SU-DHL-6 (cell line): ENCODE data around the gene PLCB1.

Experiments
- CTCF ChIP-seq: fragments of 200-600 bp; sonication (generic); IDR thresholded peaks from one replicate; pipeline ENCODE4 v1.5.1; 2017; ENCODE audit warnings: antibody characterized with exemption, mild to moderate bottlenecking, low read length, moderate library complexity; ENCODE audit not compliant: insufficient read depth, poor library complexity, severe bottlenecking
- EZH2phosphoT487 ChIP-seq: fragments of 200-600 bp; sonication (generic), shearing (Covaris generic); conservative IDR thresholded peaks from 2 replicates; pipeline ENCODE4 v1.6.1; 2018; ENCODE audit warnings: mild to moderate bottlenecking, antibody characterized with exemption, low read length, moderate library complexity, mixed read lengths

- TF ChIP-seq CTCF: no peak
- TF ChIP-seq EZH2phosphoT487: no peak
Measured at GRCh38 chr20:8299921-8300320, 167.9 kb downstream of the PLCB1 start.
